Loucy (cell line): ENCODE measurements around the gene MICAL3.

Experiments
- H2AFZ ChIP-seq: fragments of 200-600 bp; sonication (generic); 2 replicates; pipeline ENCODE4 v1.6.0; 2016; ENCODE audit warnings: antibody characterized with exemption, mild to moderate bottlenecking, low read length, moderate library complexity
- H3F3A ChIP-seq: fragments of 200-600 bp; 2 replicates; pipeline ENCODE4 v1.6.0; 2016; ENCODE audit warnings: antibody characterized with exemption, low read depth, mild to moderate bottlenecking
- H3K27me3 ChIP-seq: fragments of 200-600 bp; sonication (generic); 2 replicates; pipeline ENCODE4 v1.6.1; 2014; ENCODE audit warnings: low read length, mild to moderate bottlenecking; ENCODE audit not compliant: insufficient read depth, poor library complexity, severe bottlenecking
- H3K36me3 ChIP-seq: fragments of 200-600 bp; sonication (generic); 2 replicates; pipeline ENCODE4 v1.6.1; 2016; ENCODE audit warnings: low read length; ENCODE audit not compliant: insufficient read depth
- H3K4me1 ChIP-seq: fragments of 200-600 bp; sonication (generic); 2 replicates; pipeline ENCODE4 v1.5.1; 2014; ENCODE audit warnings: low read length, mild to moderate bottlenecking; ENCODE audit not compliant: insufficient read depth, poor library complexity, severe bottlenecking
- H3K4me2 ChIP-seq: fragments of 200-600 bp; sonication (generic); 2 replicates; pipeline ENCODE4 v1.6.0; 2014; ENCODE audit warnings: antibody characterized with exemption, low read length, low read depth, mild to moderate bottlenecking; ENCODE audit not compliant: poor library complexity, severe bottlenecking
- H3K4me3 ChIP-seq: fragments of 200-600 bp; sonication (generic); 2 replicates; pipeline ENCODE4 v1.5.1; 2014; ENCODE audit warnings: low read length, mild to moderate bottlenecking, mixed read lengths; ENCODE audit not compliant: poor library complexity, severe bottlenecking
- H3K79me2 ChIP-seq: fragments of 200-600 bp; sonication (generic); 2 replicates; pipeline ENCODE4 v1.6.1; 2014; ENCODE audit warnings: low read length; ENCODE audit not compliant: insufficient read depth
- H3K9ac ChIP-seq: fragments of 200-600 bp; sonication (generic); 2 replicates; pipeline ENCODE4 v1.6.0; 2014; ENCODE audit warnings: mild to moderate bottlenecking, low read depth, low read length, moderate library complexity; ENCODE audit not compliant: poor library complexity, severe bottlenecking
- H3K9me2 ChIP-seq: fragments of 200-600 bp; sonication (generic); replicated peaks from 2 replicates; pipeline ENCODE4 v1.6.1; 2016; ENCODE audit warnings: low read depth, low read length, mixed read lengths
- H3K9me3 ChIP-seq: fragments of 200-600 bp; sonication (generic); 2 replicates; pipeline ENCODE4 v1.6.1; 2014; ENCODE audit warnings: mild to moderate bottlenecking, antibody characterized with exemption, low read length, low read depth; ENCODE audit not compliant: insufficient read depth
- H4K20me1 ChIP-seq: fragments of 200-600 bp; sonication (generic); 2 replicates; pipeline ENCODE4 v1.6.0; 2014; ENCODE audit warnings: antibody characterized with exemption, low read length, mild to moderate bottlenecking; ENCODE audit not compliant: insufficient read depth, poor library complexity, severe bottlenecking
- CTCF ChIP-seq: fragments of 200-600 bp; sonication (generic); conservative IDR thresholded peaks from 2 replicates; pipeline ENCODE4 v1.5.1; 2014; ENCODE audit warnings: mild to moderate bottlenecking, antibody characterized with exemption, low read length
- EZH2phosphoT487 ChIP-seq: fragments of 200-600 bp; IDR thresholded peaks from 2 replicates; pipeline ENCODE4 v1.6.1; 2018; ENCODE audit warnings: antibody characterized with exemption, mild to moderate bottlenecking, moderate library complexity, borderline replicate concordance

MICAL3 gene

GRCh38 chr22:17753401-17753989 is 270.9 kb downstream of the MICAL3 start:
- no peaks in the 10 kb centered on the region for H3F3A ChIP-seq
- no peaks in the 10 kb centered on the region for H3K27me3 ChIP-seq
- no peaks in the 10 kb centered on the region for H3K9me2 ChIP-seq
- no peak overlapping the region for H3K9ac ChIP-seq
- H3K36me3 ChIP-seq: peaks cover 12% of the 10 kb centered on the region; the same call in 1 of the 2 replicates
- TF ChIP-seq EZH2phosphoT487: no peak
- TF ChIP-seq CTCF: no peak
- H4K20me1 ChIP-seq: peaks cover 41% of the 10 kb centered on the region
- H2AFZ ChIP-seq: no peak overlapping the region
- H3K4me2 ChIP-seq: no peak overlapping the region
- H3K4me1 ChIP-seq: no peaks in the 10 kb centered on the region
- peaks cover 90% of the 10 kb centered on the region for H3K79me2 ChIP-seq
- H3K4me3 ChIP-seq: no peak overlapping the region
- H3K9me3 ChIP-seq: no peaks in the 10 kb centered on the region

- no peaks in the 10 kb centered on the region for H3K9me3 ChIP-seq
- peaks cover 16% of the 10 kb centered on the region; the same call in 1 of the 2 replicates for H3K36me3 ChIP-seq
These were observed 272.8 kb downstream of the MICAL3 start for GRCh38 chr22:17751596-17751995.

GRCh38 chr22:17749605-17750395 is 274.6 kb downstream of the MICAL3 start:
- Histone ChIP-seq H2AFZ (no peak overlapping the region), H3K9me2 (no peaks in the 10 kb centered on the region), H3K4me1 (no peaks in the 10 kb centered on the region), H3K9me3 (no peaks in the 10 kb centered on the region), H3K36me3 (peaks cover 19% of the 10 kb centered on the region; the same call in 1 of the 2 replicates), H3F3A (no peaks in the 10 kb centered on the region), H3K79me2 (peaks cover 65% of the 10 kb centered on the region), H3K9ac (no peak overlapping the region), H4K20me1 (peaks cover 36% of the 10 kb centered on the region), H3K4me3 (no peak overlapping the region), H3K4me2 (no peak overlapping the region), H3K27me3 (no peaks in the 10 kb centered on the region)
- no peak for TF ChIP-seq EZH2phosphoT487
- no peak for TF ChIP-seq CTCF

More at GRCh38 chr22:17751596-17751995, 272.8 kb downstream of the MICAL3 start:
- no peaks in the 10 kb centered on the region for H3F3A ChIP-seq
- H3K4me2 ChIP-seq: no peak overlapping the region
- no peak overlapping the region for H3K4me3 ChIP-seq
- peaks cover 77% of the 10 kb centered on the region for H3K79me2 ChIP-seq
- no peaks in the 10 kb centered on the region for H3K4me1 ChIP-seq
- H4K20me1 ChIP-seq: peaks cover 36% of the 10 kb centered on the region
- no peaks in the 10 kb centered on the region for H3K9me2 ChIP-seq
- no peak for TF ChIP-seq CTCF
- no peak for TF ChIP-seq EZH2phosphoT487
- no peaks in the 10 kb centered on the region for H3K27me3 ChIP-seq
- H3K9ac ChIP-seq: no peak overlapping the region
- H2AFZ ChIP-seq: no peak overlapping the region
